Immature natural killer cell (primary cell): ENCODE results near the gene MYO7A. TPM values are rescaled to one million over a fixed set of nuclear protein-coding genes. Genes with fewer than 3 reads are reported as not detected.

Experiments used
- DNase-seq, 3 donors: peaks; one replicate each; pipeline ENCODE4 v3.0.0; 2022; ENCODE audit warnings: mixed read lengths in 1 of 3
- H3K27ac Mint-ChIP-seq, 6 donors: one replicate each; pipeline ENCODE4 v1.8.0; 2020; ENCODE audit warnings: mixed read lengths in 6 of 6, mild to moderate bottlenecking in 5 of 6, inconsistent platforms in 4 of 6, moderate library complexity in 3 of 6
- H3K27me3 Mint-ChIP-seq, 3 donors: one replicate each; pipeline ENCODE4 v1.8.0; 2020 to 2021; ENCODE audit warnings: low read depth in 3 of 3, mild to moderate bottlenecking in 3 of 3, mixed read lengths in 3 of 3, moderate library complexity in 3 of 3, inconsistent platforms in 1 of 3
- H3K36me3 Mint-ChIP-seq, 3 donors: one replicate each; pipeline ENCODE4 v1.8.0; 2020; ENCODE audit warnings: mixed read lengths in 3 of 3, inconsistent platforms in 2 of 3, mild to moderate bottlenecking in 2 of 3
- H3K4me1 Mint-ChIP-seq, 2 donors: one replicate each; pipeline ENCODE4 v1.8.0; 2020; ENCODE audit warnings: inconsistent platforms in 2 of 2, mild to moderate bottlenecking in 2 of 2, mixed read lengths in 2 of 2, moderate library complexity in 1 of 2
- H3K4me3 Mint-ChIP-seq, 5 donors: one replicate each; pipeline ENCODE4 v1.8.0; 2020; ENCODE audit warnings: mild to moderate bottlenecking in 5 of 5, mixed read lengths in 5 of 5, inconsistent platforms in 3 of 5, moderate library complexity in 3 of 5
- H3K9me3 Mint-ChIP-seq, 6 donors: one replicate each; pipeline ENCODE4 v1.8.0; 2020; ENCODE audit warnings: mild to moderate bottlenecking in 6 of 6, mixed read lengths in 6 of 6, inconsistent platforms in 4 of 6, moderate library complexity in 3 of 6
- polyA plus RNA-seq, 3 donors: library from polyadenylated mRNA; unstranded; fragments of 300-500 nt; fragmentation: Illumina TruSeq; gene quantifications; one replicate each; pipeline ENCODE4 v1.2.3, GENCODE V29; 2021

MYO7A gene
- polyA plus RNA-seq, 3 donors from 2014 or later: 0.21 to 0.45 TPM; not detected in 1

DNA sequence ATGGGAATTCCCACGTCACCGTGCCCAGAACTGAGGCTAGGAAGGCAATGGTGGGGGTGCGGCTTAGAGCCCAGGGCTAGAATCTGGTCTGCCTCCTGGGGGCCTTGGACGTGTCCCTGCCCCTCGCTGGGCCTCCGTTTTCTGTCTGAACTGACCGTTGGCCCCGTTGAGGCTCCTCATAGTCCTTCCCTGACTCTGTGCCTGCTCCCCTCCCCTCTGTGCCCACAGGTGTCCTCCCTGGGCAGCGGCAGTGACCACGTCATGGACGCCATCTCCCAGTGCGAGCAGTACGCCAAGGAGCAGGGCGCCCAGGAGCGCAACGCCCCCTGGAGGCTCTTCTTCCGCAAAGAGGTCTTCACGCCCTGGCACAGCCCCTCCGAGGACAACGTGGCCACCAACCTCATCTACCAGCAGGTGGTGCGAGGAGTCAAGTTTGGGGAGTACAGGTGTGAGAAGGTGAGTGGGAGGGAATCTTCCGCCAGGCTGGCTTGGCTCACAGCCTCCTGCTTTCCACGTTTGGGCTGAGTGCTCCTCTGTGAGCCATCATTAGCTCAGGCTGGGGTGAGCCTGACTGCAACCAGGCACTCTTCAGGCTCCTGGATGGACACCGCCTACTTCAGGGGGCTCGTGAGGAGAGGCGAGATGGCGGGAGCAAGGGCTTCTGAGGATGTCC, 63.9 kb downstream of the MYO7A start:
- Mint-ChIP-seq H3K36me3 (no peaks in the 10 kb centered on the region), H3K9me3 (no peaks in the 10 kb centered on the region), H3K27ac (no peak overlapping the region), H3K4me3 (no peak overlapping the region), H3K27me3 (peaks cover 0 to 4% (median 4%) of the 10 kb centered on the region in 3 donors), H3K4me1 (no peaks in the 10 kb centered on the region)
- DNase-seq: no peak

- no peaks in the 10 kb centered on the region for H3K36me3 Mint-ChIP-seq
- H3K4me3 Mint-ChIP-seq: no peak overlapping the region
- H3K4me1 Mint-ChIP-seq: no peaks in the 10 kb centered on the region
- peaks cover 0 to 4% (median 1%) of the 10 kb centered on the region in 3 donors for H3K27me3 Mint-ChIP-seq
- DNase-seq: no peak
- no peak overlapping the region for H3K27ac Mint-ChIP-seq
- no peaks in the 10 kb centered on the region for H3K9me3 Mint-ChIP-seq
Observed at GRCh38 chr11:77193167-77193566, 65.1 kb downstream of the MYO7A start.

DNA sequence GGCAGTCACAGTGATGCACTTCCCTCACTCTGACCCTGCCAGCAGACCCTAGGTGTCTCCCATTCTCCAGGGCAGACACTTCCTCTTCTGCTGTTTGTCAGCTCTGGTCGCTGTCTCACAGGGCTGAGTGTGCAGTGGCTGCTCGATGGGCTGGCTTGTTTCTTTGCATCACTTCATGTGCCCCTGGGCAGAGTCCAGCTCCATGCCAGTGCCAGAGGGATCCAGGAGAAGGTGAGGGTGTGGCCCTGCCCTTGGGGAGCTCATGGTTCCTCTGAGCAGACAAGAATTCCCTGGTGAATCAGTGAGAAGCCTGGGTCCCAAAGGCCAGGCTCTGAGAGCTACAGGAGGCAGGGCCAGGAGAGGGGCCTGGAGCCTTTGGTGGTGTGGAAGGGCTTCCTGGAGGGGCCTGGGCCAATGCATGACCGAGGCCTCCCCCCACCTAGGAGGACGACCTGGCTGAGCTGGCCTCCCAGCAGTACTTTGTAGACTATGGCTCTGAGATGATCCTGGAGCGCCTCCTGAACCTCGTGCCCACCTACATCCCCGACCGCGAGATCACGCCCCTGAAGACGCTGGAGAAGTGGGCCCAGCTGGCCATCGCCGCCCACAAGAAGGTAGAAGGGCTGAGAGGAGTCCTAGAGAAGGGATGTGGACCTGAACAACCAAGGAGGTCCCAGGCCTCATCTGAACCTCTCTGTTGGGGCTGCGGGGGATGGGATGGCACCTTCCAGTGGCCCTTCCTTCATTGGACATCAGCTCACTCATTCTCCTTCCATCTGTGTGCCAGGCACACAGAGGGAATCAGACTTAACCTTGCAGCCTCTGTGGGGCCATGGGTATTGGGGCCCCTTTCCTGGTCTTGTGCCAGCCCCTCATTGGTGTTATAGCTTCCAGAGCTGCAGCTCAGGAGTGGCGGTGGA, 66.1 kb downstream of the MYO7A start:
- H3K4me1 Mint-ChIP-seq: no peaks in the 10 kb centered on the region
- H3K27me3 Mint-ChIP-seq: peaks cover 0 to 4% (median 1%) of the 10 kb centered on the region in 3 donors
- H3K9me3 Mint-ChIP-seq: no peaks in the 10 kb centered on the region
- no peak overlapping the region for H3K27ac Mint-ChIP-seq
- no peak for DNase-seq
- no peak overlapping the region for H3K4me3 Mint-ChIP-seq
- no peaks in the 10 kb centered on the region for H3K36me3 Mint-ChIP-seq

DNA sequence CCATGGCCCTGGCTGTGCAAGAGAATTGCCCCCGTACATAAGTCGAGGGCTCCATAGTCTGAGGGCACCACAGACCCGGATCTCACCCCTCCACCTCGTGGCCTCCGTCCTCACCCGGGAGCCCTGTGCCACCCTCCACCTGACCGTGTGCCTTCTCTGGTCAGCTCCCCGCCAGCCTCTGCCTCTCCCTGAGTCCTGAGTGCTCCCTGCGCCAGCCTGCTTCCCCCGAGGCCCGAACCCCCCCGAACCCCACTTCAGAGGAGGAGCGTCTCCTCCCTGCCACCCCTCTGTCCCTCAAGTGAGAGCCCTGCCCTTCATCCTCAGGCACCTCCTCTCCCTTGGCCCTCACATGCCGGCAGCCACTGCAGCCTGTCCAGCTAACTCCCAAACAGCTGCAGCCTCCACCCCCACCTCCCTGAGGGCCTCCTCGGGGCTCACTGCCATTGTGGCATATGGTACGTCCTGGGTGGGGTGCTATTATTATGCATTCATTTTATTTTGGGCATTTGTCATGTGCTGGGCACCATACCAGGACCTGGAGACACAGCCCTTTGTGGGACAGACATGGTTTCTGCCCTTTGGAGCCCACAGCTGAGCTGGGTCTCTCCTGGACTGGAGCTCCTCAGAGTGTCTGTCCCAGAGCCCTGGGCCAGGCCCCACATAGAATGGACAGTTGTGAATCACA, 67.2 kb downstream of the MYO7A start:
- DNase-seq: no peak
- Mint-ChIP-seq H3K36me3 (no peaks in the 10 kb centered on the region), H3K27me3 (peaks cover 0 to 4% (median 1%) of the 10 kb centered on the region in 3 donors), H3K27ac (no peak overlapping the region), H3K4me3 (no peak overlapping the region), H3K9me3 (no peaks in the 10 kb centered on the region), H3K4me1 (no peaks in the 10 kb centered on the region)

DNA sequence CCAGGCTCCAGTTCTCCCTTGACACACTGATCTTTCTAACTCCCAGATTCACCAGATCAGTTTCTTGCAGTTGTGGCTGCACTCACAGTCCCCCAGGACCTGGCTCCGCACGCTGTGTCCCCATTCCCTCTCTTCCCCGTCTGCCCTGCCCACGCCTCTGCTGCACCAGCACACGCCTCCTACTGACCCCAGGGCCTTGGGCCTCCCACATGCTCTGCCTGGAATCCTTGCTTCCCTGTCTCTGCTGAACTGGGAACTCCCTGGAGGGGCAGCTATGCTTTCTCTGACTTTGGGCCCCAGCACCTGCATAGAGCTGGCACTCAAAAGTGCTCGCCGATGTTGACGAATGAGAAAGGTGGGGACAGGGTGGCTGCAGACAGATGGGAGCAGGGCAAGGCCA, 68.9 kb downstream of the MYO7A start:
- no peak overlapping the region for H3K4me3 Mint-ChIP-seq
- H3K9me3 Mint-ChIP-seq: no peaks in the 10 kb centered on the region
- peaks cover 0 to 4% (median 1%) of the 10 kb centered on the region in 3 donors for H3K27me3 Mint-ChIP-seq
- H3K36me3 Mint-ChIP-seq: no peaks in the 10 kb centered on the region
- no peak for DNase-seq
- no peaks in the 10 kb centered on the region for H3K4me1 Mint-ChIP-seq
- no peak overlapping the region for H3K27ac Mint-ChIP-seq

- no peaks in the 10 kb centered on the region for H3K36me3 Mint-ChIP-seq
- DNase-seq: no peak
- H3K4me1 Mint-ChIP-seq: no peaks in the 10 kb centered on the region
- no peak overlapping the region for H3K4me3 Mint-ChIP-seq
- no peak overlapping the region for H3K27ac Mint-ChIP-seq
- peaks cover 0 to 4% (median 1%) of the 10 kb centered on the region in 3 donors for H3K27me3 Mint-ChIP-seq
- H3K9me3 Mint-ChIP-seq: no peaks in the 10 kb centered on the region
Observed at GRCh38 chr11:77197626-77198320, 69.7 kb downstream of the MYO7A start.

GRCh38 chr11:77198440-77198849, 70.4 kb downstream of the MYO7A start:
- no peak overlapping the region for H3K4me3 Mint-ChIP-seq
- peaks cover 0 to 4% (median 1%) of the 10 kb centered on the region in 3 donors for H3K27me3 Mint-ChIP-seq
- no peaks in the 10 kb centered on the region for H3K9me3 Mint-ChIP-seq
- no peaks in the 10 kb centered on the region for H3K36me3 Mint-ChIP-seq
- H3K4me1 Mint-ChIP-seq: no peaks in the 10 kb centered on the region
- H3K27ac Mint-ChIP-seq: no peak overlapping the region
- no peak for DNase-seq

DNA sequence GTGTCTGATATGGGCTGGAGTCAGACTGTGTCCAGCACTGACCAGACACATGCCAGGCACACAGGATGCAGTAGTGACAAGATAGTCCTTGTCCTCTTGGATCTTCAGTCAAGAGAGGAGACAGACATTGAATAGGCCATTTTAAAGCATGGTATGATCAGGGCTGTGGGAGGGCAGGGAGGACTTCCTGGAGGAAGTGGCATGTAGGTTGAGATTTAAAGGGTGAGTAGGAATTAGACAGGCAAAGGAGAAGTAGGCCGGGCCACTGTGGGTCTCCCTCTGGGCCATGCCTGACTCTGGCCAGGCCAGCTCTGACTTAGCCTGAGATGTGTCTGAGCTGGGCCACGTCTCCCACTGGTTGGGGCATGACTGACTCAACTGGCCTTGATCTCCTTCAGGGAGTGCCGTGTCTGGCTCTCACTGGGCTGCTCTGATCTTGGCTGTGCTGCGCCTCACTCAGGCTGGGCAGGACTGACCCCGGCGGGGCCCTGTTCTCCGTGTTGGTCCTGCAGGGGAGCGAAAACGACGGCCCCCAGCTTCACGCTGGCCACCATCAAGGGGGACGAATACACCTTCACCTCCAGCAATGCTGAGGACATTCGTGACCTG, 71.2 kb downstream of the MYO7A start:
- peaks cover 0 to 4% (median 1%) of the 10 kb centered on the region in 3 donors for H3K27me3 Mint-ChIP-seq
- no peaks in the 10 kb centered on the region for H3K4me1 Mint-ChIP-seq
- H3K9me3 Mint-ChIP-seq: no peaks in the 10 kb centered on the region
- H3K27ac Mint-ChIP-seq: no peak overlapping the region
- no peak overlapping the region for H3K4me3 Mint-ChIP-seq
- no peak for DNase-seq
- H3K36me3 Mint-ChIP-seq: no peaks in the 10 kb centered on the region

DNA sequence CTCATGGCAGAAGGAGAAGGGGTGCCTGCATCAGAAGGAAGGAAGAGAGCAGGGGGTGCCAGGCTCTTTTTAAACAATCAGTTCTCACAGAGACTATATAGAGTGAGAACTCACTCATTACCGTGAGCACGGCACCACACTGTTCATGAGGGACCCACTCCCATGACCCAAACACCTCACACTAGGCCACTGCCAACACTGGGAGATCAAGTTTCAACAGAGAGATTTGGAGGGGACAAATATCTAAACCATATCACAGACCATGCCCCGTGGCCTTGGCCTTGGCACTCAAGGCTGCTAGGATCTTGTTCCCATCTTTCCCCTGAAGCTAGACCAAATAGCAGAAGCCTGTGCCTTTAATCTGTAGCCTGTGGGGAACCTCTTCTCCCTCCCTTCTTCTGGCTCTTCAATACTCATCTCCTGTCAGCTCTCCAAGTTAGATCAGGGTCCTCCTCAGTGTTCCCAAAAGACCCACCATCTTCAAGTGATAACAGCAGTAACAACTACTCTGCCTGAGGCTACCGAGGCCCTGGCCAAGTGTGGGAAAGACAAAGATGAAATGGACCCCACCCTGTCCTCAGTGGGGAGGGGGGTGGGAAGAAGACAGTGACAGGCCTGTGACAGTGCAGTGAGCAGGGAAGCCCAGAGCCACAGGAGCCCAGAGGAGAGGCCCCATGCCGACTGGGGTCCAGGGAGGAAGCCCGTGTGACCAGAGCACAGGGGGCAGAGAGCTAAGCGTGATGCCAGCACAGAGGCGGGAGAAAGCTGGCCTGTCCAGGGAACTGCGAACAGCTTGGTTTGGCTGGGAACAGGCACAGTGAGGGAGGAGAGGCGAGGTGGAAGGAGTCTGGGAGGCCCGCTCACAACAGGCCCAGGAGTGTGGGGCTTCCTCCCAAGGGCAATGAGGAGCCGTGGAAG, 72.6 kb downstream of the MYO7A start:
- Mint-ChIP-seq H3K4me3 (no peak overlapping the region), H3K4me1 (no peaks in the 10 kb centered on the region), H3K27me3 (peaks cover 0 to 3% (median 1%) of the 10 kb centered on the region in 3 donors), H3K9me3 (no peaks in the 10 kb centered on the region), H3K27ac (no peak overlapping the region), H3K36me3 (no peaks in the 10 kb centered on the region)
- DNase-seq: no peak

DNA sequence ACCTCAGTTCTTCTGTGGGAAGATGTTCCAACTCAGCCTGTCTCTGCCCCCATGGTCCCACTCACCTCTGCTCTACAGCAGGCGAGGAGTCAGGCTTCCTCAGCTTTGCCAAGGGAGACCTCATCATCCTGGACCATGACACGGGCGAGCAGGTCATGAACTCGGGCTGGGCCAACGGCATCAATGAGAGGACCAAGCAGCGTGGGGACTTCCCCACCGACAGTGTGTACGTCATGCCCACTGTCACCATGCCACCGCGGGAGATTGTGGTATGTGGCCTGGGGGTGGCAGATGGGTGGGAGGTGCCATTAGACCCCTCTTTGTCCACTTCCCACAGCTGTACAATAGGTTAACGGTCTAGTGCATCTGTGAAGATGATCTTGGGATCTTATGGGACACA, 73.3 kb downstream of the MYO7A start:
- H3K27ac Mint-ChIP-seq: no peak overlapping the region
- H3K4me1 Mint-ChIP-seq: no peaks in the 10 kb centered on the region
- H3K4me3 Mint-ChIP-seq: no peak overlapping the region
- H3K9me3 Mint-ChIP-seq: no peaks in the 10 kb centered on the region
- H3K36me3 Mint-ChIP-seq: no peaks in the 10 kb centered on the region
- H3K27me3 Mint-ChIP-seq: peaks cover 0 to 1% (median 0%) of the 10 kb centered on the region in 3 donors
- no peak for DNase-seq

DNA sequence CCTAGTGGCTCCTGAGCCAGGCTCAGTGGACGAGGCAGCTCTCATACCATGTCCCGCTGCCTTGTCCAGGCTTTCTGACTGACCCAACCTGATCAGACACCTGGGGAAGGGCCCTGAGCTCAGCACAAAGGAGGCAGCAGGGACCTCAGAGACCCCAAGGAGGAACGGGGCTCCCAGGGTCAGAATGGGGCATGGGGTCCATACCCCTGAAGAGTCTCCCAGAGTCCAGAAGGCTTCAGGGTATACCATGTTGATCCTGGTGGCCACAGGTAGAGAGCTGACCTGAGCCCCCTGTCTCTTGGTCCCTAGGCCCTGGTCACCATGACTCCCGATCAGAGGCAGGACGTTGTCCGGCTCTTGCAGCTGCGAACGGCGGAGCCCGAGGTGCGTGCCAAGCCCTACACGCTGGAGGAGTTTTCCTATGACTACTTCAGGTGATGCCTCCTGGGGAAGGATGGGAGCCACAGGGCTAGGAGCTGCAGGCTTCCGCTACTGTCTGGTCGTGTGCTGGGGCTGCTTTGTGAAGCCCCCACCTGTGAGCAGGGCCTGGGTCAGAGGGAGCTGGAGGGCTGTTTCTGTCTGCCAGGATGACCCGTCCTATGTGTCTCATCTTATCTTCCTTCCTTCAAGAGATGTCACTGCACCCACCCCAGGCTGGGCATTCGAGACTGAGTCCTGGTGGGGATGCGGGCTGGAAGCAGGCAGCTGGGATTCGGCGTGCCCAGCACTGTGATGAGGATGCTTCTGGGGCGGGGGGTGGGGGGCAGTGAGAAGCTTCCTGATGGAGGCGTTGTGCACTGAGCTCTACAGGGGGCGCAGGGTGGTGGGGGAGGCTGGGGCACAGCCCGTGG, 74.2 kb downstream of the MYO7A start:
- H3K9me3 Mint-ChIP-seq: no peaks in the 10 kb centered on the region
- no peaks in the 10 kb centered on the region for H3K4me1 Mint-ChIP-seq
- H3K4me3 Mint-ChIP-seq: no peak overlapping the region
- no peak overlapping the region for H3K27ac Mint-ChIP-seq
- no peaks in the 10 kb centered on the region for H3K36me3 Mint-ChIP-seq
- DNase-seq: no peak
- H3K27me3 Mint-ChIP-seq: peaks cover 0 to 1% (median 0%) of the 10 kb centered on the region in 3 donors
